Neural cell (in vitro differentiated cells): ENCODE measurements around the gene MYO9A.

Experiments used
- CTCF ChIP-seq: fragments of 450-650 bp; IDR thresholded peaks from 2 replicates; pipeline ENCODE4 v1.5.1; 2014; ENCODE audit warnings: antibody characterized with exemption, mild to moderate bottlenecking, moderate library complexity; ENCODE audit not compliant: poor library complexity, severe bottlenecking
- EP300 ChIP-seq: fragments of 450-650 bp; conservative IDR thresholded peaks from 2 replicates; pipeline ENCODE4 v1.6.1; 2014; ENCODE audit warnings: antibody characterized with exemption, mild to moderate bottlenecking, moderate library complexity; ENCODE audit not compliant: poor library complexity, severe bottlenecking
- EZH2 ChIP-seq: fragments of 200-600, 300-800 bp; shearing (Covaris generic), sonication (generic); IDR thresholded peaks from 2 replicates; pipeline ENCODE4 v1.6.1; 2014; ENCODE audit warnings: antibody characterized with exemption, low read length, borderline replicate concordance, mild to moderate bottlenecking; ENCODE audit not compliant: insufficient read depth, poor library complexity, severe bottlenecking
- MXI1 ChIP-seq: fragments of 450-650 bp; conservative IDR thresholded peaks from 2 replicates; pipeline ENCODE4 v1.6.1; 2014; ENCODE audit warnings: antibody characterized with exemption, mild to moderate bottlenecking; ENCODE audit not compliant: poor library complexity, severe bottlenecking
- POLR2AphosphoS5 ChIP-seq: IDR thresholded peaks from 2 replicates; pipeline ENCODE4 v1.6.1; 2012
- RAD21 ChIP-seq: fragments of 450-650 bp; conservative IDR thresholded peaks from 2 replicates; pipeline ENCODE4 v1.6.1; 2014; ENCODE audit warnings: antibody characterized with exemption, mild to moderate bottlenecking, moderate library complexity
- SMC3 ChIP-seq: fragments of 450-650 bp; conservative IDR thresholded peaks from 2 replicates; pipeline ENCODE4 v1.6.1; 2014; ENCODE audit warnings: antibody characterized with exemption, mild to moderate bottlenecking, moderate library complexity; ENCODE audit not compliant: poor library complexity
- TAF1 ChIP-seq: IDR thresholded peaks from 2 replicates; pipeline ENCODE4 v1.6.1; 2012; ENCODE audit warnings: low read depth
- TF ChIP-seq, protein P1 (sequence below): IDR thresholded peaks from 2 replicates; pipeline ENCODE4 v1.6.1; 2012; ENCODE audit warnings: borderline replicate concordance

DNA sequence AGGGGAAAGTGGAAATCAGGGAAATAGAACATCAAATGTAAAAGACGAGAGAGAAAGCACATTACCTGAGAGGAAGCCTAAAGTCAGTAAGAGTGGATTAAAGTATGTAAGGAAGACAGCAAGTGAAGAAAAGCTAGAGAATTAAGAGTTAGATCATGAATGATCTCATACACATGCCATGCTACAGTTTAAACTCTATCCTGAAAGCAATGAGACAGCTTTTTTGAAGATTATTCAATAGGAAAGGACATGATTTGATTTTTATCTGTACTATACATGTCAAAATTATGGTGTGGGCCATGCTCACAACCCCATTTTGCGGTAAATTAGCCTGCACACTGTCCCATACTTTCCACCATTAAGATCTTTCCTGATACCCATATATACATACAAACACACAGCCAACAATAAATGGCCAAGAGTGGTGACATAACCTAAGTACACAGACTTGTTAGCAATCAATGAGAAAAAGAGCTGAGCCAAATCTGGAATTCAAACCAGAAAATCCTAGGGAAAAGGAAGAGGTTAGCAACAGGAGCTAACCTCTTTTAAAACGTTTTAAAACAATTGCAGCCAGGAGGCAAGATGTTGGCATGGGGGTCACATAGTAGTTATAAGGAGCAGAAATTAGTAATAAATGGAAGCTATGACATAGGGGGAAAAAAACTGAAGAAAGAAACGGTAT is 4.5 kb downstream of the MYO9A start:
- TF ChIP-seq CTCF: no peak
- no peak for TF ChIP-seq POLR2AphosphoS5
- TF ChIP-seq EZH2: no peak
- no peak for TF ChIP-seq EP300
- TF ChIP-seq, protein P1, sequence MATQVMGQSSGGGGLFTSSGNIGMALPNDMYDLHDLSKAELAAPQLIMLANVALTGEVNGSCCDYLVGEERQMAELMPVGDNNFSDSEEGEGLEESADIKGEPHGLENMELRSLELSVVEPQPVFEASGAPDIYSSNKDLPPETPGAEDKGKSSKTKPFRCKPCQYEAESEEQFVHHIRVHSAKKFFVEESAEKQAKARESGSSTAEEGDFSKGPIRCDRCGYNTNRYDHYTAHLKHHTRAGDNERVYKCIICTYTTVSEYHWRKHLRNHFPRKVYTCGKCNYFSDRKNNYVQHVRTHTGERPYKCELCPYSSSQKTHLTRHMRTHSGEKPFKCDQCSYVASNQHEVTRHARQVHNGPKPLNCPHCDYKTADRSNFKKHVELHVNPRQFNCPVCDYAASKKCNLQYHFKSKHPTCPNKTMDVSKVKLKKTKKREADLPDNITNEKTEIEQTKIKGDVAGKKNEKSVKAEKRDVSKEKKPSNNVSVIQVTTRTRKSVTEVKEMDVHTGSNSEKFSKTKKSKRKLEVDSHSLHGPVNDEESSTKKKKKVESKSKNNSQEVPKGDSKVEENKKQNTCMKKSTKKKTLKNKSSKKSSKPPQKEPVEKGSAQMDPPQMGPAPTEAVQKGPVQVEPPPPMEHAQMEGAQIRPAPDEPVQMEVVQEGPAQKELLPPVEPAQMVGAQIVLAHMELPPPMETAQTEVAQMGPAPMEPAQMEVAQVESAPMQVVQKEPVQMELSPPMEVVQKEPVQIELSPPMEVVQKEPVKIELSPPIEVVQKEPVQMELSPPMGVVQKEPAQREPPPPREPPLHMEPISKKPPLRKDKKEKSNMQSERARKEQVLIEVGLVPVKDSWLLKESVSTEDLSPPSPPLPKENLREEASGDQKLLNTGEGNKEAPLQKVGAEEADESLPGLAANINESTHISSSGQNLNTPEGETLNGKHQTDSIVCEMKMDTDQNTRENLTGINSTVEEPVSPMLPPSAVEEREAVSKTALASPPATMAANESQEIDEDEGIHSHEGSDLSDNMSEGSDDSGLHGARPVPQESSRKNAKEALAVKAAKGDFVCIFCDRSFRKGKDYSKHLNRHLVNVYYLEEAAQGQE: no peak
- TF ChIP-seq TAF1: no peak
- no peak for TF ChIP-seq RAD21
- TF ChIP-seq SMC3: no peak
- no peak for TF ChIP-seq MXI1
